Measurements from ENCODE around the gene GALNT18.

- TF ChIP-seq, protein P1, sequence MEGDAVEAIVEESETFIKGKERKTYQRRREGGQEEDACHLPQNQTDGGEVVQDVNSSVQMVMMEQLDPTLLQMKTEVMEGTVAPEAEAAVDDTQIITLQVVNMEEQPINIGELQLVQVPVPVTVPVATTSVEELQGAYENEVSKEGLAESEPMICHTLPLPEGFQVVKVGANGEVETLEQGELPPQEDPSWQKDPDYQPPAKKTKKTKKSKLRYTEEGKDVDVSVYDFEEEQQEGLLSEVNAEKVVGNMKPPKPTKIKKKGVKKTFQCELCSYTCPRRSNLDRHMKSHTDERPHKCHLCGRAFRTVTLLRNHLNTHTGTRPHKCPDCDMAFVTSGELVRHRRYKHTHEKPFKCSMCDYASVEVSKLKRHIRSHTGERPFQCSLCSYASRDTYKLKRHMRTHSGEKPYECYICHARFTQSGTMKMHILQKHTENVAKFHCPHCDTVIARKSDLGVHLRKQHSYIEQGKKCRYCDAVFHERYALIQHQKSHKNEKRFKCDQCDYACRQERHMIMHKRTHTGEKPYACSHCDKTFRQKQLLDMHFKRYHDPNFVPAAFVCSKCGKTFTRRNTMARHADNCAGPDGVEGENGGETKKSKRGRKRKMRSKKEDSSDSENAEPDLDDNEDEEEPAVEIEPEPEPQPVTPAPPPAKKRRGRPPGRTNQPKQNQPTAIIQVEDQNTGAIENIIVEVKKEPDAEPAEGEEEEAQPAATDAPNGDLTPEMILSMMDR (IDR thresholded peaks at IDR 0.05) = no peak
- TF ChIP-seq POLR2A (IDR thresholded peaks at IDR 0.05) = no peak
Measured at GRCh38 chr11:11500744-11501487, 120.9 kb downstream of the GALNT18 start.

Measured in prostate gland (tissue), 2 donors.